Right lobe of liver (tissue), 4 donors: Measurements from ENCODE around the gene NAPG.

Experiments
- CTCF ChIP-seq, 4 donors: fragments of 200-600 bp in 3 of 4; fragments of 450-650 bp in 1 of 4; IDR thresholded peaks; one replicate each; pipeline versions ENCODE4 v1.5.1 to v1.8.0; 2016 to 2022; ENCODE audit warnings: antibody characterized with exemption in 4 of 4, mild to moderate bottlenecking in 2 of 4
- POLR2A ChIP-seq: fragments of 450-650 bp; IDR thresholded peaks from one replicate; pipeline ENCODE4 v1.6.1; 2017; ENCODE audit warnings: antibody characterized with exemption, mild to moderate bottlenecking
- donor health status: DM: no; HTN: no; CAD: no.
- donor health status: DM: no; HTN: no; CAD: no.
- donor health status: DM: no; HTN: yes; CAD: no.

DNA sequence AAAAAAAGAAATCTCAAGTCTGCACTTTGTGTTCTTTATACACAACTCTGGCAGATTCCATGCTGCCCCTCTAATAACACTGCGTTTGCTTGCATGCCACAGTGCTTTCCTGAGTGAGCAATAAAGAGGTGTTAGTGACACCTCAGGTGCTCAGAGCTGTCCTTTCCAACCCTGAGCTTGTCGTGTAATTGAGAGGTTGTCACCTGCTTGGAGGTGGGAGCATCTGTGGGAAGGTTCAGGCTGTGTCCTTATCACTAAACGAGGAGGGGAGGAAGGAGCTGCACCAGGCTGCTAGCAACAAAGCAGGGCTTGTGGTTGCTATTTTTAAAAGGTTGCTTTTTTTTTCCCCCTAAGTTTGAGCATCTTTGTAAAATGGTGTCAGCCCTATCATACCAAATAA, 39.5 kb upstream of the NAPG start:
- TF ChIP-seq CTCF (IDR thresholded peaks at IDR 0.05) = no peak
- no peak for TF ChIP-seq POLR2A
